ENCODE measurements around the gene SLC24A5.

DNA sequence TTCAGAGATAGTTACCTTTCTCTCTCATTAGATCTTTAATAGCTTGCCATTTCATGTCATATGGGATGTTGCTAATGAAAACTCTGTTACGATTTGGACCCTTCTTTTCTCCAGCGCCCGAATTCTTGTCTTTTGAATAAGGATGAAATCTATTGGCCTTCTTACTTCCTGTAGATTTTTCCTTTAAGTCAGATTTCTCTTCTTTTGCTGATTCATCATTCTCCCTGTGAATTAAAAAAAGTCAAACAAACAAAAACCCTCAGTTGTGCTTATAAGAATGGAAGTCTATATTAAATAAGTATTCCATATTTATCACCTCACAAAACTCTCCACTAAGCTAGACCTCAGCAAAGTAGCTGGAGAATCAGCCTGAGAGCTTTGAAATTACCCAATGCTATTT, 47.8 kb downstream of the SLC24A5 start:
- TF ChIP-seq MAZ (IDR thresholded peaks at IDR 0.05; ENCODE audit: borderline replicate concordance, low read depth, low read length) (no peak), CTCF (conservative IDR thresholded peaks at IDR 0.05; ENCODE audit: low read depth, low read length) (no peak), POLR2A (IDR thresholded peaks at IDR 0.05; ENCODE audit: low read depth, low read length) (no peak), SMC3 (IDR thresholded peaks at IDR 0.05; ENCODE audit: low read depth, low read length) (no peak), RAD21 (IDR thresholded peaks at IDR 0.05; ENCODE audit: low read length) (no peak), USF2 (IDR thresholded peaks at IDR 0.05; ENCODE audit: low read depth, low read length) (no peak), CEBPB (IDR thresholded peaks at IDR 0.05; ENCODE audit: low read depth, low read length) (no peak), RFX5 (IDR thresholded peaks at IDR 0.05; ENCODE audit: low read depth, low read length) (no peak), MXI1 (IDR thresholded peaks at IDR 0.05; ENCODE audit: borderline replicate concordance, low read depth, low read length) (no peak)
